GM19035 (cell line): ENCODE measurements around the gene KISS1.

Experiments
- ATAC-seq: cut with Tn5 transposase; IDR thresholded peaks from one replicate; pipeline ENCODE4 v1.9.1; 2021; ENCODE audit not compliant: unreplicated experiment

The KISS1 gene

DNA sequence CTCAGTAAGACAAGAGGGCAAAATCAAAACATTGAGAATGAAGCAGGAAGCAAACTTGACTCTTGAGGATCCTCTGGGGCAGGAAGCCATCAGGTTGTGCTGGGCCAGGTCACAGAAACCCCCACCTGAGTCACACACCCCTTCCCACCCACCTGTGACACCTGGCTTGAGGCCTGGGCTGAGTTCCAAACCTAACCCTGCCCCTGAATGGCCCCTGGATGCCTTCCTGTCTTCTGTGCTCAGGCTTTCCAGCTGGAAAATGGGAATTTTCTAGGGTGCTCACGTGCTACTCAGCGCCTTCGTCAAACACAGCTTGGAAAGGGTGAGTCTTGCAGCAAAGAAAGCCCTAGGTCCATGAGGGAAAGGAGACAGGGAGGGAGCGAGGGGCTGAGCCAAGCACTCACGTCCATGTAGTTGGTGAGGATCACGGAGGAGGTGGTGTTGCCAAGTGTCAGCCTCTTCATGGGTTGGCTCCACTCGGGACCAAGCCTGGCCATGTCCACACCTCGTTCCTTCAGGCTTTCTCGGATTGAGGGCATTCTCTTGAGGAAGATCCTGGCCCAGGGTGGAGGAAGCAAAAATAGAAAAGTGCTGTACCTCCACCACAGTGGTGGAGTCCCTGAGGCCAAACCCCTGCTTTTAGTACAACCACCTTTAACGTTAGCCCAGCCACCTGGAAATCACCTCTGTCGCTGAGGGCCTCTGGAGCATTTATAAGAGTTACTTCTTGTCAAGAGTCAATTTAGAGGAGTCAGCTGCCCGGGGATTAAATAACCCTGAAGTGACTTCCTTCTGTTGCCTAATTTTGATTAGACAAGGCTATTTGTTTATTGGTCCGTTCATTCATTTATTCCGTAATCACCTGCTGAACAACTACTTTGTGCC, 34.4 kb downstream of the KISS1 start:
- no peak for ATAC-seq

DNA sequence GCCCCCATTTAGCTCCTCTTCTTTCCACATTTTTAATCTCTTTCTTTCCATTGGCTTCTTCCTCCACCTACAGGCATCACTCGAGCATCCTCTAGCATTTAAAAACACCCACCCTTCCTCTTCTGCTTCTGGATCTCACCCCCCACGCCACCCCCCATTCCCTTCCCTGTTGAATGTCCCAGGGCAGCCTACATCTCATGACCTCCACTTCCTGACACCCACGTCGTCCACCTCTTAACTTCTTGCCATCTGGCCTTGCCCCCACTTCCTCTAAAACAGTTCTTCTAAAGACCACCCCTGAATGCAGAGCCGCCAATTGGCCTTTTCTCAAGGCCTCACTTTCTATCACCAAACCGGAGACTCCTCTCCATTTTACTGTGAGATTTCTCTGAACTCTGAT, 38.3 kb downstream of the KISS1 start:
- ATAC-seq, result no peak

DNA sequence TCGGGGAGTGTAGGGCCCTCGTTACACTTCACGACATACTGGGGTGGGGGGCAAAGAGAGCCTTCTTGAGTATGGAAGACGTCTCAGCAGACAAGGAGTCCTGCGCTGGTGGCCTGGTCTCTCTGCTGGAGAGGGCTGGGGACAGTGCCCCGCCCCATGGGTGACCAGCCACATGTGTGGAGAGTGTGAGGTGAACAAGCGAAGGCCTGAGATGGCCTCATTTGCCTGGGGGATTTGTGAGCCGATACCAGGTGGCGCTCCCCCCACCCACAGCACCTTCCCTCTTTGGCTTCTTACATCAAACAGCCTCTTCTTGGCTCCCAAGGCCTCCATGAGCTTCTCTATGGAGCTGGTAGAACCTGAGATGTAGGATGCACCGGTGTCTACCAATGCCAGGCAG, 40.4 kb downstream of the KISS1 start:
- no peak for ATAC-seq

DNA sequence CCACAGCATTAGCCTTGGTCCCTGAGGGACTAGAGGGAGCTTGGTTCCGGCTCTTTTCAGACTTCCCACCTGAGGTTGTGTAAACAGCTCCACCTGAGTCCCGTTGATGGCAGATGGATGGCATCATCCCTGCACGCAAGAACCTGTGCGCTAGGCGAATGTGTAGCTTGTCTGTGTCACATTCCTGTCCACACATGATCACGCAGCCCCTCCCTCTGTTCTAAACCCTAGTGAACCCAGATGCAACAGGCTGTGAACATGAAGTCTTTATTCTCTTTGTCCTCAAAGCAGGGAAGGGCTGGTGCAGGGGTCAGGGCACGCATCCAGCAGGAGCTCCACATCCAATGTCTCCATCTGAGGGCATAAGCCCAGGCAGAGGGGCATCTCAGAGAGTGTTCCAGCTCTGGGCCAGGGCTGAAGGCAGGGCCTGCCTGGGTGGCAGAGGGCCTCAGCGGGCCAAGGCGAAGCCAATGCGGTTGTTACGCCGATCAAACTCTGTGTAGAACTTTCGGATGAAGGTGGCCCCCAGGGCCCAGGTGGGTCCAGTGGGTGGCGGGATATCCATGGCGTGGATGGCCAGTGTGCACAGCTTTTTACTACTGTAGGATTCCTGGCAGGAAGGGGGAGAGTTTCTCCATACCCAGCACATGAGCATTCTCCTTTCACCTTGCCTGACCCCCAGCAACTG, 41.6 kb downstream of the KISS1 start:
- ATAC-seq, result no peak

DNA sequence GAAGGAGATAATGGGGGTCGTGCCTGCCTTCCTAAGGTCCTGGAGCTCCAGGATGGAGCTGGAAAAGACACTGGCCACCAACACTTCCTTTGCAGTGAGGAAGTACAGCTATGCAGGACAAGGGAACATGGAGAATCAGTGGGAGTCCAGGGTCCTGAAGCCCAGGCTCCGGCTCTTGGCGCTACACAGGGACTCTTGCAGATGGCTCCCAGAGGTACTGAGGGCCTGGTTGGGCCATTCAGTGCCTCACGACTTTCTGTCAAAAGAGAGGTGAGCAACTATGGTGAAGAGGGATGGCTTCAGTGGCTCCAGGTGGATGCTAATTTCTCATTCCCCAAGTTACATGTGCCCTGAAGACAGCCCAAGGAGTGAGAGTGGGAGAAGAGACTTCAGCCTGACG, 42.6 kb downstream of the KISS1 start:
- no peak for ATAC-seq

DNA sequence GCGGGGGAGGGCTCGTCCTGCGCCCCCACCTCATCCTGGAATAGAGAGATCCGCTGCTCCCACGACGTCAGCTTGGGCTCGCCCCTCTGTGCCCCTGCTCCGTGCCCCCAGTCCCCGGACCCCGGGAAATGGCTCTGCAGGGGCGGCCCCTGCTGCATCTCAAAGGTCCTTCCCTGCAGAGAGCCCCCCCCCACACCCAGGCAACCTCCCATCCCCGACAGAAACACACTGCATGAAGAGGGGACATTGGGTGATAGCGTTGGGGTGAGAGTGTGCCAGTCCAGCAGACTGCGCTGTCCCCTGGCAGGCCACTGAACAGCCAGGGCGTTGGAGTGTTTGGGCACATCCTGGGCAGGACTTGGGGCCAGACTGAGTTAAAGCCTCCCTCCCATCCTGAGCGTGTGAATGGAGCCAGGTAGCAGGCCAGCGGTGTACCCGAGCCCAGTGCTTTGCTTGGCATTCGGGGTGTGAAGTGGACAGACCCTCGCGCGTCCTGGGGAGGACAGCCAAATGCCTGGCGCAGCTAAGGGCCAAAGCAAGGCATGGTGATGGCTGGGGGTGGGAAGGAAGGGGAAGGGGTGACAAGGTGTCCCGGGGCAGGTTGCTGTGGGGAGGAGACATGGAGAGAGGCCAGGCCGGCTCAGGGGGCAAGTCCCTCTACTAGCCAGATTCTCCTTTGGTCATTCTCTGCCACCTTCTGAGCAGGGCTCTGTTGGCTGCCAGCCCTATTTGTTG, 43.8 kb downstream of the KISS1 start:
- no peak for ATAC-seq

DNA sequence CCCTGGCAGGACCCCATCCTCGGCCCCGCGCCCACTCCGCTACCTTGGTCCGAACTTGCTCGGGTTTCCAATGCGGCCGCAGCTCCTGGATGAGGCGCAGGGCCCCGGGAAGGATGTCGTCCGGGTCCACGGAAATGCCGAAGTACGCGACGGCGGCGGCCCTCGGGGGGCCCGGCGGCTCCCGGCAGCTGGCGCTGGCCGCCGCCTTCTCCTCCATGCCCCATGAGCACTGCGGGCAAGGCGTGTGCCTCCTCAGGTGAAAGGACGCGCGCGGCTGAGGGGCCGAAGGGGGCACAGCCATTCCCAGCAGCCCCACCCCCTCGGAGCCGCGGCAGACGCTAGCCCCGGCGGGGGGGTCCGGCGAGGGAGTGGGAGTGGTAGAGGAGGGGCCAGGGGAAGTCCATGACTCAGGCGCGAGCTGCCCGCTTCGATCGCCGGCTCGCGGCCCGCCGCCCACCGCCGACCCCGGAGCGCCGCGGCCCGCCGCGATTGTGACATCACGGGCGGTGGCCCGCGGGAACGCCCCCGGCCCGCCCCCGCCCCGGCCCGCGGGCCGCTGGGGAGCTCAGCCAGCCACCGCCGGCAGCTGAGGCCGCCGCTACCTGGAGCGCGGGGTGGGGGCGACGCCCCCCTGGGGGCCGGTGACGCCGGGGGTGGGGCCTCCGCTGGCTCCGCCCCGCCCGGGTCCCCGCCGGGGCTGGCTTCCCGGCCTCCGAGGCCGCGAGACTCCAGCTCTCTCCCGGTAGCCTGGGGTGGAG, 44.6 kb downstream of the KISS1 start, which contains the start of gene ETNK2:
Gene ETNK2, minus strand, starts transcription at position 493 of the 758 bp plus-strand sequence. Its CDS starts 192 bp downstream, at position 301.
- ATAC-seq, result no peak

DNA sequence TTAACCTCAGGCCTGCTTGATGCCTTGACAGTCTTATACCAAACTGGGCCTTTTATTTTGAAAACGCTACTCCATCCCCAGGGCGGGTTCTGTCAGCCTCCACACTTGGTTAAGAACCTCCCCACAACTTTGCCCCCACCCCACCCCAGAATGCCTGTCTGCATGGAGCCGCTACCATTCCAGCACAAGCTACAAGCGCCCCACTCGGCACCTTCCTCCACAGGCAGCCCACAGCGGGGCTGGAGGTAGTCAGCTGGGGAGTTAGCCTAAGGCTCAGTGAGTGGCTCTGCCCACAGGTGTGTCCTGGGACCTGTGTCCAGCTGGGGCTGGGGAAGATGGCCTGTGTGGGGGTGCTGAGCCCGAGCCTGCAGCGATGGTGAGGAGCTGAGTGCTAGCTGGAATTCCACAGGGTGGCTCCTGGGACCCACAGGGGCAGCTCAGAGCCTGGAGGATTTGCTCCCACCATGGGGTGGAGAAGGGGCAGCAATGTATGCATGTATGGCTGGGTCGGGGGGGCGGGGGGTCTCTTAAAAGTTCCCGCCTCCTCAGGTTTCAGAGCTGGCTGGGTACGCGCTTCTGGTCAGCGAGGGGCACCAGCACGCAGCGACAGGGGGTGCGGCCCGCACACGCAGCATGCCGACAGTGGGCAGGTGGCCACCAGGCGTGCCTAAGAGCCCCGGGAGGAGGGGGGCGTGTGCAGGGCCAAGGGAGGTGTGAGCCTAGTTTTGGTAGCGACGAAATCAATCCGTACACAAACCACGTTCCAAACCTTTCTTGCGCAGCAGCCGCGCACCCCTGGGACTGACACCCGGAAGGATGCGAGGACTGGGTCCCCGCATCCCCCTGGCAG, 45.4 kb downstream of the KISS1 start:
- no peak for ATAC-seq

DNA sequence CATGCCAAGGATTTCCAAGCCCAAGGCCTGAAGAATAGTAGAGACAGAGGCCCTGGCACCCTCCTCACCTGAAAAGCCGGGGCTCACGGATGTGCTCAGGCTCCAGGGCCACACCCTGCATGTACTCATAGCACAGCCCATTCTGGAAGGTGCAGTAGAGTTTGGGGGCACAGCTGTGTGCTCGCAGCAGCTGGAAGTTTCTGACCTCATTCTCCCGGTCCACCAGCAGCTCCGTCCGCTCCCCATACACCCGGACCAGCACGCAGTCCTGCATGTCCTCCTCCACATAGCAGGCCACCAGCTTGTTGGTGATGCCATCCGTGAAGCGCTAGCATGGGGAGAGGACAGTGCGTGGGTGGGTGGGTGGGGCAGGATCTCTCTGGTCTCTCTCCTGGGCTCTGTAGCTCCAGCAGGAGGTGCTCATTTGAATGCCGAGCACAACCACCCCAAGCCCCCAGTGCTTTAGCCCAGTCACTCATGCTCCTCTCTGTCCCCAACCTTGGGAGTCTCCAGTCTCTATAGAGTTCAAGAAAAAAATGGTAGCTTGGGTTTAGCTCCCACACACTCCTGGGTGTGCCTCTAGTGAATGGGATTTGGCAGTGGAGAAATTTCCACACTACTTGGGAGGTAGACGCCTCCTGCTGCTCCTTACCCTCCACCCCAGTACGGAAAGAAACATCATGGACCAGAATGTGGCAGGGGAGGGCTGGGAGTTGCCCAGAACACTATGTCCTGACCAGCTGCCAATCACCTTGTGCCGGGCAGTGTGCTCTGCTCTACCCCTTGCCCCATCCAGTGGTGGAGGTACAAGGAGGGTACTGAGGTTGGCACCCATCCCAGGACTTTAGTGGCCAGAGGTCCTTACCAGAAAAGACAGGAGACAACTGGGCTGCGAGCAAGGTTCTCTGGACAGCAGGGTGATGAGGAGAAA, 46.4 kb downstream of the KISS1 start:
- no peak for ATAC-seq

DNA sequence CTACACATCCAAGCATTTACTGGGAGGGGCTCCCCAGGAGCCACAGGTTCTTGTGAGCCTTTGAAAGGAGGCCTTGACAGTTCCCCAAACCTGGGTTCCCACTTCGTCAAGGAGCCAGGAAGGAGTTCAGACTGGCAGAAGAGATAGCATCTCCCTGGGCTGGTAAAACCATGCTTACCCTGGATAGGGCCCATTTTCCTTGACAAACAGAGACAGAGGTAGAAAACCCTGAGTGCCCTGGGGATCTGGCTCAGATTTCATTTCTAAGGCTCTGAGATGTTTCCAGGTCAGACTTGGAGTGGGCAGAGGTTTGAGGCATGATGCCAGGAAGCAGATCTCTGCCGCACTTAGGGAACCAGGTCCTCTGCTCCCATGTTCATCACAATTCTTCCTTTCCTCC, 47.2 kb downstream of the KISS1 start:
- no peak for ATAC-seq

DNA sequence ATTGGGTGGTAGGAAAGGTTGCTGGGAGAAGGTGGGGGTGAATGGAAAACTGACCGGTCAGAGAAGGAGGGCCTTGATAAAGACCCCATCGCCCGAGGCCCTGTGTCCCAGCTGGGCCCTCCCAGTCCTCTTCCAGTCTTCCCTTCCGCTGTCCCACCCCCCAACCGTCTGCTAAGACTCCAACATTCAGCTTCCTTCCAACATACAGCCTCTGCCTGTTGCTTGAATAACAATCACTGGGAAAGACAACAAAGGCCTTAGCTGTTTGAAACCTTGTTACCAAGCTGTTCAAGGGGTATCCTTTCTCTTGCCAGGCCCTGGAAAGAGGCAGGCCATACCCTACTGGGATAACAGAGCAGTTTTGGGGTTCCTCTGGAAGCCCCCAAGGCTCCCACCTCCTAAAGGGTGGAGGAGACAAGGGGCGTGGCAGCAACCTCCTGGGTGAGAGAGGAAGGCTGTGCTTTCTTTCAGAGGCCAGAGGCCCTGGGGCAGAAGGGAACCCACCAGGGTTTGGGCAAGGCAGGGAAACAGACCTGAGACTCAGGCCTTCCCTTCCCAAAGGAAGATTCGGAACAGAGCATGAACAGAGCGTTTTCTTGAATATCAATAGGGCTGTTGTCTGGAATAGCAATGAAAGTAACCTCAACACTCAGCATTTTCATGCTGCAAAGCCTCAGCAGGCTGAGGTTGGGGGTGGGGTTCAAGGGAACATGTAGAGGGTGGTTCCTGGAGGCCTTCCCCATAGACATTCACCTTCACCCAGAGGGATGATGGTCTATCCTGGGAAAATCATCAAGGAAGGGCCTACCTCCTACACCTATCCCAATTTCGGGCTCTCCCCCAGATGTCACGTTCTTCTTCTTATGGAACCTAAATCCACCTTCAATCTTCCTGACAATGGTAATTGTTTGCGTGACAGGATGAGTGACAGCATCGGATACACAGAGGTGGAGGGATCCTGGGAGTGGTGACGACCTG, 48.6 kb downstream of the KISS1 start:
- no peak for ATAC-seq

DNA sequence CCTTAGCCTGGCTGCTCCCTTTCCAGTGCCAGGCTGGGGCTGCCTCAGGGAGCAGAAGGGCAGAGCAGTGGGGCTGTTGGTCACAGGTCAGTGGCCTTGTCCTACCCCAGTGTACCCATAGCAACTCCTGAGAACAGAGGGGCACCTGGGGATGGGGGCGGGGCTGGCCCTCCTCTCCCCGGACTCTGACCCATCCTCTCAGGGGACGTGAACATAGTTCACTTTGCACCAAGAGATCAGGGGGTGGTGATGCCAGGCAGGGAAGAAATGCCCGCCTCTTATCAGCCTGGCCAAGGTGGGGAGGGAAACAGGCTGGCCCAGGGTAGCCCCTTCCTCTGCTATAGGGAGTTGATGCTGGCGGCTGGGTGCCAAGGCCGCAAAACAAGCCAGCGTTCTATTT, 49.3 kb downstream of the KISS1 start:
- no peak for ATAC-seq

DNA sequence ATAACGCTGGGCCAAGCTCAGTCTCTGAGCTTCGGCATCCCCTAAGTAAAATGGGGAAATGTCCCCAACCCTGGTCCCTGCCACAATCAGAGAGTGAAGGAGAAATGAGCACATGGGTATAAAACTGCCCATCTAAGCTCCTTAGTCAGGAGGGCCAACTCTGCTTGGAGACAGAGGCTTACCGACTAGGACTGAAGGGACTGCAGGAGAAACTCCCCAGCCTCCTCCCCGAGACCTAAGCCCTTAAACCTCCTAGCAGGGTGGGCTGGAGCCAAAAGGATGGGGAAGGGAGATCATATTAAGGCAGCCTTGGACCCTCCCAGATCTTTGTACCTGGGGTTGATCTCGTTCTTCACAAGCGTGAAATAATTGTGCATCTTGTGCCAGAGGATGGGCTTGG, 50.0 kb downstream of the KISS1 start:
- ATAC-seq, result no peak

DNA sequence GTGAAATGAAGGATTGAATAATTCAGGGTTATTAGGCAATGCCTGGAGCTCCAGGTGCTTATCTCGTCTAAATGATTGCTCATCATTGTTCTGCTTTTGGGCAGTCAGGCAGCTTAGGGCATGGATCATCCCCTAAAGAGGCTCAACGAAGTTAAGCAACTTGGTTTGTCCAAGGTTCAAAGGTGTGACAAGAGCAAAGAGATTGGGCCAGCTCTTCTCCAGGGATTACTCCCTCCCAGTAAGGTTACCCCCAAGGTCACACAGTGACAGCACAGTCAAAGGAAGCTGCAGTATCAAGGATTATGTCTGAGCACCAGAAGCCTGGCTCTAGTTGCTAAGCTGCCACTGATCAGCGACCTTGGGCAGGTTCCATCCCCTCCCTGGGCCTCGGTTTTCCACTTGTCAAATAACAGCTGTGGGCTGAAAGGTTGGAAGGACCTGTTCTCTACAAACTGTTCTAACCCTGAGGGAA, 51.2 kb downstream of the KISS1 start:
- ATAC-seq, result no peak

DNA sequence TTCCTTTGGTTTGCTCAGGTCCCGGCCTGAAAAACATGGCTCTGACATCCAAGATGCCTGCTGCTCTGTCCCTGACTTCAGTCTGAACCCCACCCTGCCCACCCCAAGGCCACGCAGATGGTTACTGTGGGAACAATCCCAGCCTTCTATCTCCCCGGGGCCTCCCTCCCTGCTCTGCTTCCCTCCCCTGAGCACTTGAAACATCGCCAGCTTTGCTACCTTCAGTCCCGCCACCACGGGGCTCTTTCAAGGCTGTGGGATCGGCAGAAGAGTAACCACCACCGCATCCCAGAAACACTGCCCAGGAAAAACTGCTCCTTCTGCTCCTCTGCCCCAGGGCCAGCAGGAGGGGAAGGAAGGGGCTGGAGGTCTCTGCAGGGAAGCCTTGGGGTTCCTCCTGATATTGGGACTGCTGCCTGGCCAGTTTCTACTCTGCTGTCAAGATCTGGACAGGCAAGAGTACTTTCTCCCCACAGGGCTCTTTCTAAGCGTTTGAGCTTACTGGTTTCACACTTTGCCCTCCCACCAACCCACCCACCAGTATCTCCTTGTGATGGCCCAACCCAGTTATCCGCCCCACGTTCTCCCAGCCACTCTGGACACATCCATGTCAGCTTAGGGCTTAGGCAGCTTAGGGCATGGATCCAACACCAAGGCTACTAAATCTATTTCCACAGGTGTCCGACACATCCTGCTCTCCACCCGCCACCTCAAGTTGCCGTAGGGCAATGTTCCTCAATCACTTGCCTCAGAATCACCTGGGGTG, 52.8 kb downstream of the KISS1 start:
- ATAC-seq, result no peak

DNA sequence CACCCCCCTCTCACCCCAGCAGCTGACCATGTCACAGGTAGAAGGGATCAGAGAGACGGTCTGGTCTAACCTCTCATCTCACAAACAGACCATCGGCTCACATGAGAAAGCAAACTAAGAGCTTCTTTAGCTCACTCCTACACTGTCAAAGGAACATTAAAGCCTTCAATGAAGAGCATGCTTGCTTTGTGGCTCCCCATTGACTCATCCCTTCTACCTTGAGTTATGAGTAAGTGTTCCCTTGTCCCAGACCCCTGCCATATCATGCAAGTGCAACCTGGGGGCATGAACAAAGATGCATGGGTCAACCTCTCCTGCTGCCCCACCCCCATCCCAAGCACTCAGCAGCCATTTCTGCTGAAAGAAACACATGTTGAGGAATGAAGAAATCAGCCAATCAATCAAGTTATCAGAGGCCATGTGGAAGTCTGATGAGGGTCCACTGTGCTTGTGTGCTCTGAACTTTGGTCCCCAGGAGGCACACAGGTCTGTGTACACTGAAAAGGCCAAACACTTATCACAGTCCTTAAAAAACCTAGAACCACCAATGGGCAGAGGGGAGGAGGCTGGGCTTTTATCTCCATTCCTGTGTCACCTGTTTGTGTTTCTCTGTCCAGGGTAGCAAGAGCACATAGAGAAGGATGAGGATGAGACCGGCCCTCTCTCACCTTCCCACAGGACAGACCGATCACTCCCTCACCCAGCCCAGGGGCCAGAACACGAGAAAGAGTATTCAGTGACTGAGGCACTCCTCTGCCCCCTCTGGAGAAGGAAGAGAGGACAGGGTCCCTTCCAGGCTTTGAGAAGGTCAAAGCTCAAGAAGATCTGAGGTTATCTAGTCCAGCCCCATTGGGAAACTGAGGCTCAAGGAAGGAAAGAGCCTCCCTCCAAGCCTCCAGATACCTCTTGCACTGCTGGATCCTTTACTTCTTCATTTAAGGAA, 54.0 kb downstream of the KISS1 start:
- no peak for ATAC-seq
